ENCODE data around the gene CLEC20A. TPM values are rescaled to one million over a fixed set of nuclear protein-coding genes. Genes with fewer than 3 reads are reported as not detected.

The CLEC20A gene
- total RNA-seq, 2 donors from 2014 or later, result 0.33 to 1.5 TPM

- Histone ChIP-seq H3K4me1 (ENCODE audit: control insufficient read depth, insufficient read depth, low read length) (no peaks in the 10 kb centered on the region), H3K27me3 (ENCODE audit: control insufficient read depth, insufficient read depth, low read length, poor library complexity, severe bottlenecking) (no peaks in the 10 kb centered on the region), H3K27ac (ENCODE audit: low read depth, low read length) (no peak overlapping the region), H3K36me3 (ENCODE audit: control insufficient read depth, insufficient read depth, low read length) (no peaks in the 10 kb centered on the region), H3K9me3 (ENCODE audit: control insufficient read depth, low read length) (no peaks in the 10 kb centered on the region), H3K4me3 (ENCODE audit: low read length) (no peak overlapping the region), H3K9ac (ENCODE audit: extremely low read depth, low read length, poor library complexity, severe bottlenecking) (no peak overlapping the region)
- H3K4me1 Mint-ChIP-seq, result peaks cover 14% of the 10 kb centered on the region
- H3K9me3 Mint-ChIP-seq, result no peaks in the 10 kb centered on the region
- 80 to 93% methylated on average over 2 to 4 of the region's 4 CpGs for WGBS, 2 experiments (ENCODE audit: insufficient coverage in 1 of 2, insufficient read length in 1 of 2)
- no peak for DNase-seq
- H3K4me3 Mint-ChIP-seq, result no peak overlapping the region
- H3K36me3 Mint-ChIP-seq (ENCODE audit: low read depth), result no peaks in the 10 kb centered on the region
- H3K27ac Mint-ChIP-seq, result no peak overlapping the region
- peaks cover 2% of the 10 kb centered on the region for H3K27me3 Mint-ChIP-seq (ENCODE audit: insufficient read depth)
- TF ChIP-seq CTCF (conservative IDR thresholded peaks at IDR 0.05), result no peak
These were observed 8.4 kb downstream of the CLEC20A start for GRCh38 chr1:178488393-178488792.

- Histone ChIP-seq H3K4me3 (ENCODE audit: low read length) (no peak overlapping the region), H3K9ac (ENCODE audit: extremely low read depth, low read length, poor library complexity, severe bottlenecking) (no peak overlapping the region), H3K36me3 (ENCODE audit: control insufficient read depth, insufficient read depth, low read length) (no peaks in the 10 kb centered on the region), H3K9me3 (ENCODE audit: control insufficient read depth, low read length) (no peaks in the 10 kb centered on the region), H3K27me3 (ENCODE audit: control insufficient read depth, insufficient read depth, low read length, poor library complexity, severe bottlenecking) (no peaks in the 10 kb centered on the region), H3K4me1 (ENCODE audit: control insufficient read depth, insufficient read depth, low read length) (no peaks in the 10 kb centered on the region), H3K27ac (ENCODE audit: low read depth, low read length) (no peak overlapping the region)
- DNase-seq, result no peak
- WGBS, 2 experiments (ENCODE audit: insufficient coverage in 1 of 2, insufficient read length in 1 of 2), result 95 to 99% methylated on average over 9 to 20 of the region's 20 CpGs
- TF ChIP-seq CTCF (conservative IDR thresholded peaks at IDR 0.05), result no peak
- peaks cover 10% of the 10 kb centered on the region for H3K4me1 Mint-ChIP-seq
- H3K4me3 Mint-ChIP-seq, result no peak overlapping the region
- no peak overlapping the region for H3K27ac Mint-ChIP-seq
- no peaks in the 10 kb centered on the region for H3K9me3 Mint-ChIP-seq
- no peaks in the 10 kb centered on the region for H3K27me3 Mint-ChIP-seq (ENCODE audit: insufficient read depth)
- no peaks in the 10 kb centered on the region for H3K36me3 Mint-ChIP-seq (ENCODE audit: low read depth)
These were observed 9.6 kb downstream of the CLEC20A start for GRCh38 chr1:178487070-178487615.

GRCh38 chr1:178486100-178487069 is 10.4 kb downstream of the CLEC20A start:
- Histone ChIP-seq H3K4me3 (ENCODE audit: low read length) (no peak overlapping the region), H3K4me1 (ENCODE audit: control insufficient read depth, insufficient read depth, low read length) (no peaks in the 10 kb centered on the region), H3K9ac (ENCODE audit: extremely low read depth, low read length, poor library complexity, severe bottlenecking) (no peak overlapping the region), H3K27ac (ENCODE audit: low read depth, low read length) (no peak overlapping the region), H3K27me3 (ENCODE audit: control insufficient read depth, insufficient read depth, low read length, poor library complexity, severe bottlenecking) (no peaks in the 10 kb centered on the region), H3K9me3 (ENCODE audit: control insufficient read depth, low read length) (no peaks in the 10 kb centered on the region), H3K36me3 (ENCODE audit: control insufficient read depth, insufficient read depth, low read length) (no peaks in the 10 kb centered on the region)
- Mint-ChIP-seq H3K27ac (no peak overlapping the region), H3K27me3 (ENCODE audit: insufficient read depth) (no peaks in the 10 kb centered on the region), H3K36me3 (ENCODE audit: low read depth) (no peaks in the 10 kb centered on the region), H3K4me1 (peaks cover 10% of the 10 kb centered on the region), H3K9me3 (no peaks in the 10 kb centered on the region), H3K4me3 (no peak overlapping the region)
- no peak for TF ChIP-seq CTCF (conservative IDR thresholded peaks at IDR 0.05)
- DNase-seq, result no peak
- 95 to 96% methylated on average over 9 to 54 of the region's 54 CpGs for WGBS, 2 experiments (ENCODE audit: insufficient coverage in 1 of 2, insufficient read length in 1 of 2)

Data from endodermal cell (in vitro differentiated cells).